Activated CD4-positive, alpha-beta T cell treated with anti-CD3 and anti-CD28 coated beads, Interleukin-2, amount 10 ng/mL, durations not matched to agents 7 days and 5 days (primary cell): ENCODE data around the gene BRD1. TPM values are rescaled to one million over a fixed set of nuclear protein-coding genes. Genes with fewer than 3 reads are reported as not detected.
A peak's percentile ranks its signal among the peaks of the same experiment; 100 is the strongest.

Experiments used
- CTCF ChIA-PET: fragments of 350-600 bp; sonication (Branson Sonifier 250); formaldehyde crosslinking; loops from one replicate; lab custom pipeline; 2021; ENCODE audit warnings: antibody characterized with exemption; lab: Charles Lee
- POLR2A ChIA-PET: fragments of 350-600 bp; sonication (Branson Sonifier 250); formaldehyde crosslinking; loops from one replicate; lab custom pipeline; 2021; ENCODE audit warnings: antibody characterized with exemption; lab: Charles Lee
- DNase-seq: peaks from one replicate; pipeline ENCODE4 v3.0.0-alpha.2; 2020
- H3K27ac Mint-ChIP-seq: one replicate; pipeline ENCODE4 v1.8.0; 2021; ENCODE audit warnings: mild to moderate bottlenecking, moderate library complexity, mixed read lengths
- H3K27me3 Mint-ChIP-seq: one replicate; pipeline ENCODE4 v1.8.0; 2021; ENCODE audit warnings: mixed read lengths
- H3K36me3 Mint-ChIP-seq: one replicate; pipeline ENCODE4 v1.8.0; 2021; ENCODE audit warnings: low read depth, mixed read lengths
- H3K4me1 Mint-ChIP-seq: one replicate; pipeline ENCODE4 v1.8.0; 2021; ENCODE audit warnings: mixed read lengths
- H3K4me3 Mint-ChIP-seq: one replicate; pipeline ENCODE4 v1.8.0; 2021; ENCODE audit warnings: mild to moderate bottlenecking, moderate library complexity, mixed read lengths
- H3K9me3 Mint-ChIP-seq: one replicate; pipeline ENCODE4 v1.8.0; 2021; ENCODE audit warnings: mixed read lengths
- total RNA-seq, 2 experiments: library from RNA; stranded (reverse); gene quantifications; one replicate each; pipeline ENCODE4 v1.2.3, GENCODE V29; 2021

The BRD1 gene
- total RNA-seq, 2 experiments from 2014 or later = 46.9 to 49.2 TPM

- no peak for DNase-seq
- ChIA-PET POLR2A (no interaction called here), CTCF (no interaction called here)
- Mint-ChIP-seq H3K9me3 (peaks cover 1% of the 10 kb centered on the region), H3K4me1 (peaks cover 20% of the 10 kb centered on the region), H3K27ac (no peak overlapping the region), H3K27me3 (peaks cover 1% of the 10 kb centered on the region), H3K4me3 (no peak overlapping the region), H3K36me3 (no peaks in the 10 kb centered on the region)
Observed at GRCh38 chr22:49761836-49762235, 65.8 kb downstream of the BRD1 start.

GRCh38 chr22:49760630-49761571 is 66.8 kb downstream of the BRD1 start:
- no peaks in the 10 kb centered on the region for H3K9me3 Mint-ChIP-seq
- no peaks in the 10 kb centered on the region for H3K27me3 Mint-ChIP-seq
- ChIA-PET POLR2A (no interaction called here), CTCF (no interaction called here)
- no peak overlapping the region for H3K27ac Mint-ChIP-seq
- H3K4me3 Mint-ChIP-seq = no peak overlapping the region
- H3K4me1 Mint-ChIP-seq = peaks cover 20% of the 10 kb centered on the region
- H3K36me3 Mint-ChIP-seq = no peaks in the 10 kb centered on the region
- DNase-seq = peak; percentile 22

GRCh38 chr22:49760280-49760629 is 67.4 kb downstream of the BRD1 start:
- H3K4me1 Mint-ChIP-seq = peaks cover 20% of the 10 kb centered on the region

GRCh38 chr22:49756676-49757075 is 71.0 kb downstream of the BRD1 start:
- Mint-ChIP-seq H3K4me1 (peaks cover 14% of the 10 kb centered on the region), H3K36me3 (no peaks in the 10 kb centered on the region), H3K27me3 (no peaks in the 10 kb centered on the region), H3K4me3 (no peak overlapping the region), H3K9me3 (no peaks in the 10 kb centered on the region), H3K27ac (peak overlapping the region; percentile 19)
- CTCF ChIA-PET = no interaction called here
- no peak for DNase-seq
- POLR2A ChIA-PET = no interaction called here

More at GRCh38 chr22:49760280-49760629, 67.4 kb downstream of the BRD1 start:
- no peak for DNase-seq
- ChIA-PET CTCF (no interaction called here), POLR2A (no interaction called here)
- Mint-ChIP-seq H3K4me3 (no peak overlapping the region), H3K27me3 (no peaks in the 10 kb centered on the region), H3K36me3 (no peaks in the 10 kb centered on the region), H3K27ac (no peak overlapping the region), H3K9me3 (no peaks in the 10 kb centered on the region)

GRCh38 chr22:49756201-49756600 is 71.5 kb downstream of the BRD1 start:
- H3K27ac Mint-ChIP-seq = no peak overlapping the region
- CTCF ChIA-PET = no interaction called here
- H3K4me1 Mint-ChIP-seq = peaks cover 13% of the 10 kb centered on the region
- POLR2A ChIA-PET = no interaction called here
- no peak for DNase-seq
- H3K27me3 Mint-ChIP-seq = no peaks in the 10 kb centered on the region
- H3K9me3 Mint-ChIP-seq = no peaks in the 10 kb centered on the region
- no peak overlapping the region for H3K4me3 Mint-ChIP-seq
- no peaks in the 10 kb centered on the region for H3K36me3 Mint-ChIP-seq

- Mint-ChIP-seq H3K9me3 (no peaks in the 10 kb centered on the region), H3K36me3 (no peaks in the 10 kb centered on the region), H3K4me1 (peaks cover 7% of the 10 kb centered on the region), H3K4me3 (no peak overlapping the region), H3K27me3 (no peaks in the 10 kb centered on the region), H3K27ac (no peak overlapping the region)
- ChIA-PET POLR2A (no interaction called here), CTCF (no interaction called here)
- DNase-seq = no peak
Observed at GRCh38 chr22:49755631-49756001, 72.1 kb downstream of the BRD1 start.

- H3K27me3 Mint-ChIP-seq = no peaks in the 10 kb centered on the region
- CTCF ChIA-PET = no interaction called here
Observed at GRCh38 chr22:49754696-49755630, 72.7 kb downstream of the BRD1 start.

GRCh38 chr22:49753961-49754695 is 73.5 kb downstream of the BRD1 start:
- ChIA-PET CTCF (no interaction called here), POLR2A (no interaction called here)
- H3K4me3 Mint-ChIP-seq = no peak overlapping the region
- H3K4me1 Mint-ChIP-seq = no peaks in the 10 kb centered on the region
- no peaks in the 10 kb centered on the region for H3K36me3 Mint-ChIP-seq
- H3K9me3 Mint-ChIP-seq = no peaks in the 10 kb centered on the region
- DNase-seq = no peak
- no peaks in the 10 kb centered on the region for H3K27me3 Mint-ChIP-seq
- H3K27ac Mint-ChIP-seq = no peak overlapping the region

More at GRCh38 chr22:49754696-49755630, 72.7 kb downstream of the BRD1 start:
- no peak overlapping the region for H3K4me3 Mint-ChIP-seq
- no peaks in the 10 kb centered on the region for H3K9me3 Mint-ChIP-seq
- H3K4me1 Mint-ChIP-seq = peaks cover under 1% of the 10 kb centered on the region
- H3K27ac Mint-ChIP-seq = no peak overlapping the region
- no peak for DNase-seq
- POLR2A ChIA-PET = no interaction called here
- no peaks in the 10 kb centered on the region for H3K36me3 Mint-ChIP-seq

- DNase-seq = no peak
- ChIA-PET CTCF (no interaction called here), POLR2A (no interaction called here)
- Mint-ChIP-seq H3K4me1 (no peaks in the 10 kb centered on the region), H3K36me3 (no peaks in the 10 kb centered on the region), H3K27me3 (no peaks in the 10 kb centered on the region), H3K4me3 (no peak overlapping the region), H3K9me3 (no peaks in the 10 kb centered on the region), H3K27ac (no peak overlapping the region)
Observed at GRCh38 chr22:49753276-49753890, 74.3 kb downstream of the BRD1 start.

GRCh38 chr22:49752598-49753091 is 75.0 kb downstream of the BRD1 start:
- Mint-ChIP-seq H3K4me3 (no peak overlapping the region), H3K4me1 (no peaks in the 10 kb centered on the region), H3K27ac (no peak overlapping the region), H3K36me3 (no peaks in the 10 kb centered on the region), H3K9me3 (peaks cover 3% of the 10 kb centered on the region), H3K27me3 (peaks cover 2% of the 10 kb centered on the region)
- POLR2A ChIA-PET = no interaction called here
- DNase-seq = no peak
- CTCF ChIA-PET = no interaction called here

- no peak overlapping the region for H3K27ac Mint-ChIP-seq
- peaks cover 8% of the 10 kb centered on the region for H3K9me3 Mint-ChIP-seq
- no peak for DNase-seq
- H3K36me3 Mint-ChIP-seq = no peaks in the 10 kb centered on the region
- H3K4me1 Mint-ChIP-seq = no peaks in the 10 kb centered on the region
- ChIA-PET POLR2A (interaction anchor here (0.6 kb wide), 1 partner anchor 229 kb away, joined by 3 read pairs; no protein-coding TSS in a partner anchor), CTCF (no interaction called here)
- H3K4me3 Mint-ChIP-seq = no peak overlapping the region
- peaks cover 4% of the 10 kb centered on the region for H3K27me3 Mint-ChIP-seq
Observed at GRCh38 chr22:49751966-49752597, 75.6 kb downstream of the BRD1 start.
